HCT116 (cell line): ENCODE results near the gene CACNA1G. TPM values are rescaled to one million over a fixed set of nuclear protein-coding genes. Genes with fewer than 3 reads are reported as not detected.

Source experiments
- ATAC-seq: fragments of 200-7000 bp; cut with Tn5 transposase; 2 replicates; pipeline ENCODE4 v1.9.1; 2020; ENCODE audit warnings: mild to moderate bottlenecking, moderate library complexity
- BruUV-seq: library from RNA; stranded (reverse); fragments of 400-500 nt; replicated peaks from 2 replicates; lab custom pipeline; 2021; lab: Mats Ljungman, UMichigan
- CTCF ChIA-PET: fragments of 300-600 bp; sonication (Branson Sonifier 250); formaldehyde crosslinking; loops from one replicate; lab custom pipeline; 2021; ENCODE audit warnings: antibody characterized with exemption; lab: Charles Lee
- POLR2A ChIA-PET: fragments of 300-600, 350-600 bp; sonication (Branson Sonifier 250); formaldehyde crosslinking; loops from one replicate; lab custom pipeline; 2021; ENCODE audit warnings: antibody characterized with exemption; lab: Charles Lee
- RAD21 ChIA-PET, 2 experiments: fragments of 300-600 bp; sonication (Branson Sonifier 250); formaldehyde crosslinking; loops; one replicate each; lab custom pipeline; 2023; ENCODE audit warnings: low total read pairs in 2 of 2; ENCODE audit not compliant: uncharacterized antibody in 2 of 2, unreplicated experiment in 2 of 2, low non-redundant PET in 1 of 2; lab: Charles Lee
- DNase-seq: peaks from one replicate; pipeline ENCODE4 v3.0.0-alpha.2; 2010; ENCODE audit warnings: low read depth, low spot score
- H2AFZ ChIP-seq: fragments of 200-600 bp; shearing (Covaris generic), sonication (generic); 2 replicates; pipeline ENCODE4 v1.6.1; 2017; ENCODE audit warnings: low read depth, mixed run types, mixed read lengths, antibody characterized with exemption, low read length; ENCODE audit not compliant: poor library complexity, severe bottlenecking
- H3K27ac ChIP-seq: 2 replicates; pipeline ENCODE4 v1.5.1; 2012; ENCODE audit warnings: low read depth, low read length
- H3K27me3 ChIP-seq: fragments of 200-600 bp; sonication (generic); 2 replicates; pipeline ENCODE4 v1.6.1; 2016; ENCODE audit warnings: mixed run types, low read length, mixed read lengths; ENCODE audit not compliant: insufficient read depth
- H3K36me3 ChIP-seq, 2 experiments: fragments of 200-500 bp in 1 of 2; fragments of 200-600 bp in 1 of 2; sonication (Bioruptor generic) in 1 of 2; sonication (generic) in 1 of 2; 2 replicates each; pipeline versions ENCODE4 v1.5.1 to v1.6.1; 2014 to 2016; ENCODE audit warnings: low read length in 2 of 2, inconsistent platforms in 1 of 2, mixed read lengths in 1 of 2, mixed run types in 1 of 2; ENCODE audit not compliant: insufficient read depth in 2 of 2, control insufficient read depth in 1 of 2
- H3K4me1 ChIP-seq, 2 experiments: fragments of 200-600 bp in 1 of 2; sonication (generic) in 1 of 2; 2 replicates each; pipeline versions ENCODE4 v1.5.1 to v1.6.1; 2012 to 2017; ENCODE audit warnings: low read length in 2 of 2, inconsistent platforms in 1 of 2, mild to moderate bottlenecking in 1 of 2, mixed read lengths in 1 of 2, mixed run types in 1 of 2, moderate library complexity in 1 of 2; ENCODE audit not compliant: insufficient read depth in 2 of 2, control insufficient read depth in 1 of 2
- H3K4me2 ChIP-seq: fragments of 200-600 bp; sonication (generic); 2 replicates; pipeline ENCODE4 v1.6.1; 2017; ENCODE audit warnings: mixed run types, low read length, mixed read lengths
- H3K4me3 ChIP-seq, 2 experiments: fragments of 200-600 bp in 1 of 2; sonication (generic) in 1 of 2; replicated peaks in 1 of 2; 2 replicates each; pipeline ENCODE4 v1.5.1; 2011 to 2016; ENCODE audit warnings: low read length in 2 of 2, control low read depth in 1 of 2, low read depth in 1 of 2, mild to moderate bottlenecking in 1 of 2, mixed read lengths in 1 of 2, mixed run types in 1 of 2
- H3K79me2 ChIP-seq: fragments of 200-600 bp; sonication (generic); 2 replicates; pipeline ENCODE4 v1.6.1; 2017; ENCODE audit warnings: mild to moderate bottlenecking, mixed run types, low read length, moderate library complexity, mixed read lengths; ENCODE audit not compliant: insufficient read depth
- H3K9ac ChIP-seq: fragments of 200-600 bp; sonication (generic); 2 replicates; pipeline ENCODE4 v1.6.1; 2016; ENCODE audit warnings: low read length, mixed read lengths
- H3K9me2 ChIP-seq: fragments of 200-600 bp; sonication (generic), shearing (Covaris generic); 2 replicates; pipeline ENCODE4 v1.6.1; 2017; ENCODE audit warnings: mixed run types, mild to moderate bottlenecking, moderate library complexity; ENCODE audit not compliant: insufficient read depth
- H3K9me3 ChIP-seq, 2 experiments: fragments of 200-500 bp in 1 of 2; fragments of 200-600 bp in 1 of 2; sonication (Bioruptor generic) in 1 of 2; sonication (generic) in 1 of 2; 2 replicates each; pipeline ENCODE4 v1.6.1; 2014 to 2017; ENCODE audit warnings: low read length in 2 of 2, mixed read lengths in 2 of 2, inconsistent platforms in 1 of 2, low read depth in 1 of 2, mild to moderate bottlenecking in 1 of 2, mixed run types in 1 of 2, moderate library complexity in 1 of 2; ENCODE audit not compliant: control insufficient read depth in 1 of 2, insufficient read depth in 1 of 2
- H4K20me1 ChIP-seq: fragments of 200-600 bp; sonication (generic), shearing (Covaris generic); 2 replicates; pipeline ENCODE4 v1.6.1; 2017; ENCODE audit warnings: mixed run types, mild to moderate bottlenecking, moderate library complexity; ENCODE audit not compliant: insufficient read depth
- CBX3 ChIP-seq: IDR thresholded peaks from 2 replicates; pipeline ENCODE4 v1.6.1; 2012; ENCODE audit warnings: low read depth
- EGR1 ChIP-seq: IDR thresholded peaks from 2 replicates; pipeline ENCODE4 v1.6.1; 2012; ENCODE audit warnings: low read depth
- RAD21 ChIP-seq: IDR thresholded peaks from 2 replicates; pipeline ENCODE4 v1.6.1; 2012; ENCODE audit warnings: low read depth, mild to moderate bottlenecking
- SIN3A ChIP-seq: IDR thresholded peaks from 2 replicates; pipeline ENCODE4 v1.6.1; 2012; ENCODE audit warnings: low read depth
- SRF ChIP-seq: IDR thresholded peaks from 2 replicates; pipeline ENCODE4 v1.6.1; 2012; ENCODE audit warnings: low read depth
- ZNF274 ChIP-seq: fragments of 200-500 bp; sonication (Bioruptor generic); IDR thresholded peaks from 2 replicates; pipeline ENCODE4 v1.6.1; 2014; ENCODE audit warnings: mild to moderate bottlenecking, low read depth, low read length, inconsistent platforms
- intact Hi-C: fragments of 100-400 bp; cut with micrococcal nuclease; formaldehyde crosslinking; loops from 2 replicates; pipeline ENCODE4 v1.10.0; 2022
- total RNA-seq: library from RNA; stranded (reverse); gene quantifications from one replicate; pipeline ENCODE4 v1.2.1, GENCODE V29; 2021; ENCODE audit not compliant: unreplicated experiment
- TF ChIP-seq, protein P1 (sequence below), 3 experiments: fragments of 200-600 bp in 1 of 3; sonication (generic) in 1 of 3; IDR thresholded peaks in 2 of 3; conservative IDR thresholded peaks in 1 of 3; 2 replicates each; pipeline ENCODE4 v1.5.1; 2012 to 2017; ENCODE audit warnings: low read depth in 2 of 3, low read length in 2 of 3, antibody characterized with exemption in 1 of 3, borderline replicate concordance in 1 of 3, control low read depth in 1 of 3, mild to moderate bottlenecking in 1 of 3, mixed read lengths in 1 of 3, mixed run types in 1 of 3, moderate library complexity in 1 of 3; ENCODE audit not compliant: insufficient read depth in 1 of 3
- TF ChIP-seq, protein P2 (sequence below): IDR thresholded peaks from 2 replicates; pipeline ENCODE4 v1.6.1; 2012

Gene CACNA1G
- total RNA-seq, 1 experiment from 2014 or later: 3.4 TPM

- BruUV-seq: no TSS peak
- intact Hi-C loops: no loop called here
- no peaks in the 10 kb centered on the region for H3K27me3 ChIP-seq
- DNase-seq: no peak
- TF ChIP-seq, protein P1, sequence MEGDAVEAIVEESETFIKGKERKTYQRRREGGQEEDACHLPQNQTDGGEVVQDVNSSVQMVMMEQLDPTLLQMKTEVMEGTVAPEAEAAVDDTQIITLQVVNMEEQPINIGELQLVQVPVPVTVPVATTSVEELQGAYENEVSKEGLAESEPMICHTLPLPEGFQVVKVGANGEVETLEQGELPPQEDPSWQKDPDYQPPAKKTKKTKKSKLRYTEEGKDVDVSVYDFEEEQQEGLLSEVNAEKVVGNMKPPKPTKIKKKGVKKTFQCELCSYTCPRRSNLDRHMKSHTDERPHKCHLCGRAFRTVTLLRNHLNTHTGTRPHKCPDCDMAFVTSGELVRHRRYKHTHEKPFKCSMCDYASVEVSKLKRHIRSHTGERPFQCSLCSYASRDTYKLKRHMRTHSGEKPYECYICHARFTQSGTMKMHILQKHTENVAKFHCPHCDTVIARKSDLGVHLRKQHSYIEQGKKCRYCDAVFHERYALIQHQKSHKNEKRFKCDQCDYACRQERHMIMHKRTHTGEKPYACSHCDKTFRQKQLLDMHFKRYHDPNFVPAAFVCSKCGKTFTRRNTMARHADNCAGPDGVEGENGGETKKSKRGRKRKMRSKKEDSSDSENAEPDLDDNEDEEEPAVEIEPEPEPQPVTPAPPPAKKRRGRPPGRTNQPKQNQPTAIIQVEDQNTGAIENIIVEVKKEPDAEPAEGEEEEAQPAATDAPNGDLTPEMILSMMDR (IDR thresholded peaks at IDR 0.05 in 2 of 3, conservative IDR thresholded peaks at IDR 0.05 in 1 of 3; ENCODE audit: borderline replicate concordance in 1 of 3, insufficient read depth in 1 of 3, low read depth in 2 of 3, low read length in 2 of 3): no peak
- TF ChIP-seq, protein P2, sequence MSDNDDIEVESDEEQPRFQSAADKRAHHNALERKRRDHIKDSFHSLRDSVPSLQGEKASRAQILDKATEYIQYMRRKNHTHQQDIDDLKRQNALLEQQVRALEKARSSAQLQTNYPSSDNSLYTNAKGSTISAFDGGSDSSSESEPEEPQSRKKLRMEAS: no peak
- TF ChIP-seq ZNF274: no peak
- no peak for TF ChIP-seq SRF
- no peak for TF ChIP-seq RAD21
- no peak for TF ChIP-seq SIN3A
- TF ChIP-seq CBX3: no peak
- TF ChIP-seq EGR1: no peak
- H3K4me1 ChIP-seq: no peaks in the 10 kb centered on the region
- H3K4me2 ChIP-seq: no peak overlapping the region
- H3K79me2 ChIP-seq: no peaks in the 10 kb centered on the region
- no peak for ATAC-seq
- no peak overlapping the region for H3K27ac ChIP-seq
- no peak overlapping the region for H2AFZ ChIP-seq
- no peaks in the 10 kb centered on the region for H3K9me2 ChIP-seq
- H3K36me3 ChIP-seq: no peaks in the 10 kb centered on the region
- H3K9me3 ChIP-seq: no peaks in the 10 kb centered on the region
- ChIA-PET RAD21 (no interaction called here), CTCF (no interaction called here), POLR2A (no interaction called here)
- no peak overlapping the region for H3K4me3 ChIP-seq
- H3K9ac ChIP-seq: no peak overlapping the region
- H4K20me1 ChIP-seq: no peaks in the 10 kb centered on the region
Observed at GRCh38 chr17:50607522-50608175, 47.1 kb downstream of the CACNA1G start.
